CD14-positive monocyte (primary cell): ENCODE measurements around the gene PTPRN2. TPM values are rescaled to one million over a fixed set of nuclear protein-coding genes. Genes with fewer than 3 reads are reported as not detected.

Source experiments
- DNase-seq, 3 donors: peaks; one replicate each; pipeline ENCODE4 v3.0.0-alpha.2; 2011 to 2022
- H2AFZ ChIP-seq: 2 replicates; pipeline ENCODE4 v1.6.0; 2012; ENCODE audit warnings: mild to moderate bottlenecking, low read depth, low read length, inconsistent platforms; ENCODE audit not compliant: insufficient read depth, poor library complexity, severe bottlenecking
- H3K27ac ChIP-seq, 2 donors: 1 replicate in 1 of 2; 2 replicates in 1 of 2; pipeline ENCODE4 v1.5.1; 2012 to 2013; ENCODE audit warnings: low read length in 2 of 2, control low read depth in 1 of 2, inconsistent platforms in 1 of 2, low read depth in 1 of 2, mild to moderate bottlenecking in 1 of 2
- H3K27me3 ChIP-seq, 2 donors: one replicate each; pipeline versions ENCODE4 v1.6.0 to v1.6.1; 2011 to 2013; ENCODE audit warnings: low read length in 2 of 2; ENCODE audit not compliant: control insufficient read depth in 2 of 2, insufficient read depth in 2 of 2
- H3K36me3 ChIP-seq, 2 donors: replicated peaks in 1 of 2; 1 replicate in 1 of 2; 2 replicates in 1 of 2; pipeline versions ENCODE4 v1.5.1 to v1.6.1; 2012 to 2013; ENCODE audit warnings: low read length in 2 of 2, control low read depth in 1 of 2, inconsistent platforms in 1 of 2, mild to moderate bottlenecking in 1 of 2; ENCODE audit not compliant: insufficient read depth in 2 of 2, control insufficient read depth in 1 of 2
- H3K4me1 ChIP-seq, 2 donors: 1 replicate in 1 of 2; 2 replicates in 1 of 2; pipeline versions ENCODE4 v1.5.1 to v1.6.1; 2012 to 2013; ENCODE audit warnings: low read length in 2 of 2, control low read depth in 1 of 2, inconsistent platforms in 1 of 2, mild to moderate bottlenecking in 1 of 2, moderate library complexity in 1 of 2; ENCODE audit not compliant: insufficient read depth in 2 of 2, control insufficient read depth in 1 of 2
- H3K4me2 ChIP-seq: replicated peaks from 2 replicates; pipeline ENCODE3; 2012; ENCODE audit warnings: low read length, moderate library complexity, mild to moderate bottlenecking; ENCODE audit not compliant: poor library complexity, severe bottlenecking; ENCODE audit errors: extremely low read depth
- H3K4me3 ChIP-seq, 3 experiments: fragments of 200-600 bp in 1 of 3; sonication (generic) in 1 of 3; replicated peaks in 1 of 3; 1 replicate in 2 of 3; 2 replicates in 1 of 3; pipeline ENCODE4 v1.5.1; 2011 to 2013; ENCODE audit warnings: low read length in 3 of 3, mild to moderate bottlenecking in 3 of 3, control low read depth in 2 of 3, low read depth in 2 of 3, inconsistent platforms in 1 of 3, moderate library complexity in 1 of 3
- H3K79me2 ChIP-seq: 2 replicates; pipeline ENCODE4 v1.6.0; 2012; ENCODE audit warnings: mild to moderate bottlenecking, control low read depth, inconsistent platforms, low read length, moderate library complexity; ENCODE audit not compliant: insufficient read depth
- H3K9ac ChIP-seq: 2 replicates; pipeline ENCODE4 v1.6.0; 2017; ENCODE audit warnings: low read length, mild to moderate bottlenecking; ENCODE audit not compliant: insufficient read depth, poor library complexity, severe bottlenecking
- H3K9me3 ChIP-seq, 2 donors: replicated peaks in 1 of 2; 1 replicate in 1 of 2; 2 replicates in 1 of 2; pipeline versions ENCODE4 v1.5.1 to v1.6.1; 2012 to 2013; ENCODE audit warnings: low read length in 2 of 2, control low read depth in 1 of 2; ENCODE audit not compliant: control insufficient read depth in 1 of 2, insufficient read depth in 1 of 2
- H4K20me1 ChIP-seq: 2 replicates; pipeline ENCODE4 v1.6.0; 2012; ENCODE audit warnings: mild to moderate bottlenecking, low read length, control low read depth, moderate library complexity; ENCODE audit not compliant: insufficient read depth
- H3K27ac Mint-ChIP-seq, 7 donors: one replicate each; pipeline ENCODE4 v1.8.0; 2020; ENCODE audit warnings: mild to moderate bottlenecking in 7 of 7, mixed read lengths in 7 of 7, moderate library complexity in 6 of 7, inconsistent platforms in 2 of 7
- H3K27me3 Mint-ChIP-seq, 3 donors: one replicate each; pipeline ENCODE4 v1.8.0; 2021 to 2022; ENCODE audit warnings: low read depth in 3 of 3, mild to moderate bottlenecking in 3 of 3, mixed read lengths in 3 of 3, moderate library complexity in 3 of 3, inconsistent platforms in 1 of 3
- H3K36me3 Mint-ChIP-seq, 2 donors: one replicate each; pipeline ENCODE4 v1.8.0; 2020; ENCODE audit warnings: mixed read lengths in 2 of 2, inconsistent platforms in 1 of 2, mild to moderate bottlenecking in 1 of 2
- H3K4me1 Mint-ChIP-seq: one replicate; pipeline ENCODE4 v1.8.0; 2020; ENCODE audit warnings: mild to moderate bottlenecking, mixed read lengths
- H3K4me3 Mint-ChIP-seq, 2 donors: one replicate each; pipeline ENCODE4 v1.8.0; 2020; ENCODE audit warnings: mild to moderate bottlenecking in 2 of 2, mixed read lengths in 2 of 2, moderate library complexity in 1 of 2
- H3K9me3 Mint-ChIP-seq, 7 donors: one replicate each; pipeline ENCODE4 v1.8.0; 2020 to 2022; ENCODE audit warnings: mixed read lengths in 7 of 7, mild to moderate bottlenecking in 6 of 7, moderate library complexity in 6 of 7, inconsistent platforms in 2 of 7
- CTCF ChIP-seq: fragments of 200-600 bp; IDR thresholded peaks from one replicate; pipeline ENCODE4 v1.8.0; 2022; ENCODE audit warnings: antibody characterized with exemption, mild to moderate bottlenecking
- WGBS: methylation state at CpG from one replicate; pipeline ENCODE4 v1.1.5; 2013; ENCODE audit warnings: missing lambda C conversion rate; ENCODE audit not compliant: insufficient coverage; 5-methylcytosine and 5-hydroxymethylcytosine counted together
- intact Hi-C, 2 donors: fragments of 100-400 bp; cut with micrococcal nuclease; formaldehyde crosslinking; loops; one replicate each; pipeline versions ENCODE4 v1.15.0 to v1.15.1; 2023
- polyA plus RNA-seq, 3 donors: library from polyadenylated mRNA; depleted of rRNA in 1 of 3; unstranded in 2 of 3; stranded (reverse) in 1 of 3; fragments of 300-500 nt in 2 of 3; fragments of >200 nt in 1 of 3; fragmentation: Illumina TruSeq in 2 of 3; gene quantifications; 1 replicate in 2 of 3; 2 replicates in 1 of 3; pipeline ENCODE4 v1.2.3, GENCODE V29; 2012 to 2021

PTPRN2 gene
- polyA plus RNA-seq, 3 donors, result 0.25 to 1.4 (median 0.97) TPM

- Histone ChIP-seq H2AFZ (no peak overlapping the region), H3K27me3 (no peaks in the 10 kb centered on the region), H3K4me2 (no peak overlapping the region), H4K20me1 (no peaks in the 10 kb centered on the region), H3K27ac (no peak overlapping the region), H3K9me3 (peaks cover 3 to 23% of the 10 kb centered on the region in 2 donors), H3K9ac (no peak overlapping the region), H3K4me3 (no peak overlapping the region), H3K36me3 (no peaks in the 10 kb centered on the region), H3K79me2 (no peaks in the 10 kb centered on the region), H3K4me1 (no peaks in the 10 kb centered on the region)
- no peak overlapping the region for H3K27ac Mint-ChIP-seq
- H3K9me3 Mint-ChIP-seq, result peaks cover 0 to 15% (median 0%) of the 10 kb centered on the region in 7 donors
- DNase-seq, result no peak
- peaks cover 0 to 3% (median 2%) of the 10 kb centered on the region in 3 donors for H3K27me3 Mint-ChIP-seq
- no peaks in the 10 kb centered on the region for H3K36me3 Mint-ChIP-seq
- intact Hi-C loops, result no loop called here
- H3K4me1 Mint-ChIP-seq, result no peaks in the 10 kb centered on the region
- no peak for TF ChIP-seq CTCF
- WGBS, result 96% methylated on average over 12 of the region's 13 CpGs
- H3K4me3 Mint-ChIP-seq, result no peak overlapping the region
Measured at GRCh38 chr7:157561816-157562410, 1025.7 kb downstream of the PTPRN2 start.

- Histone ChIP-seq H3K9ac (no peak overlapping the region), H3K4me1 (no peaks in the 10 kb centered on the region), H3K4me3 (no peak overlapping the region), H3K27ac (no peak overlapping the region), H4K20me1 (no peaks in the 10 kb centered on the region), H3K4me2 (no peak overlapping the region), H3K9me3 (peaks cover 3 to 23% of the 10 kb centered on the region in 2 donors), H3K27me3 (no peaks in the 10 kb centered on the region), H2AFZ (no peak overlapping the region), H3K79me2 (no peaks in the 10 kb centered on the region), H3K36me3 (no peaks in the 10 kb centered on the region)
- no peak for TF ChIP-seq CTCF
- H3K36me3 Mint-ChIP-seq, result no peaks in the 10 kb centered on the region
- intact Hi-C loops, result no loop called here
- peaks cover 0 to 15% (median 0%) of the 10 kb centered on the region in 7 donors for H3K9me3 Mint-ChIP-seq
- H3K4me3 Mint-ChIP-seq, result no peak overlapping the region
- 82% methylated on average over 3 of the region's 3 CpGs for WGBS
- no peak overlapping the region for H3K27ac Mint-ChIP-seq
- peaks cover 0 to 2% (median 0%) of the 10 kb centered on the region in 3 donors for H3K27me3 Mint-ChIP-seq
- H3K4me1 Mint-ChIP-seq, result no peaks in the 10 kb centered on the region
- DNase-seq, result no peak
Measured at GRCh38 chr7:157561523-157561785, 1026.2 kb downstream of the PTPRN2 start.
